ENCODE data around the gene GAS2. TPM values are rescaled to one million over a fixed set of nuclear protein-coding genes. Genes with fewer than 3 reads are reported as not detected.
"Not testable (repeated sequence)": the region's sequence is repeated elsewhere in the genome, so short reads cannot be mapped to it uniquely, and the experiment has no call there.

Gene GAS2
- total RNA-seq = 1 to 10 TPM; 1.9 to 2.4 TPM

GRCh38 chr11:22666325-22666687, at the start of gene GAS2:
Gene GAS2 (plus strand): TSS chr11:22666611. CDS start chr11:22674870, 8,259 bp downstream.
- DNase-seq = no peak
- POLR2A ChIA-PET = no interaction called here
- Mint-ChIP-seq H3K4me3 (peak within 1 kb of the TSS; percentile 83), H3K9me3 (no peaks in the 10 kb centered on the region), H3K27me3 (peaks cover 61% of the 10 kb centered on the region), H3K4me1 (peaks cover 10% of the 10 kb centered on the region), H3K27ac (no peak within 1 kb of the TSS), H3K36me3 (no peaks in the 10 kb centered on the region)
- no peak for ATAC-seq (ENCODE audit: low read depth)

- Mint-ChIP-seq H3K4me3 (no peak overlapping the region), H3K9me3 (peaks cover 5% of the 10 kb centered on the region), H3K36me3 (peaks cover 25% of the 10 kb centered on the region), H3K27ac (no peak overlapping the region), H3K27me3 (no peaks in the 10 kb centered on the region), H3K4me1 (peaks cover 3% of the 10 kb centered on the region)
- POLR2A ChIA-PET = no interaction called here
- DNase-seq (no peak), ATAC-seq (ENCODE audit: low read depth) (no peak)
Measured at GRCh38 chr11:22617868-22618267, 48.5 kb upstream of the GAS2 start.

GRCh38 chr11:22624742-22625447, 41.5 kb upstream of the GAS2 start:
- Mint-ChIP-seq H3K4me3 (peak overlapping the region; percentile 94), H3K4me1 (peaks cover 22% of the 10 kb centered on the region), H3K9me3 (peaks cover under 1% of the 10 kb centered on the region), H3K27ac (peak overlapping the region; percentile 97), H3K27me3 (no peaks in the 10 kb centered on the region), H3K36me3 (peaks cover 23% of the 10 kb centered on the region)
- POLR2A ChIA-PET = interaction anchor here (1.2 to 1.4 kb wide), 4 partner anchors 10 to 204 kb away, joined by 3 to 8 read pairs (median 3); no protein-coding TSS in a partner anchor
- DNase-seq (no peak), ATAC-seq (ENCODE audit: low read depth) (peak; percentile 44)

GRCh38 chr11:22625448-22626287, 40.7 kb upstream of the GAS2 start, which contains the start of gene FANCF:
Gene FANCF (minus strand): TSS chr11:22625823. CDS start chr11:22625810, 13 bp downstream.
- ATAC-seq (ENCODE audit: low read depth) (peak; percentile 94), DNase-seq (peak; percentile 83)
- no peaks in the 10 kb centered on the region for H3K9me3 Mint-ChIP-seq
- peaks cover 22% of the 10 kb centered on the region for H3K4me1 Mint-ChIP-seq
- H3K36me3 Mint-ChIP-seq = peaks cover 18% of the 10 kb centered on the region
- POLR2A ChIA-PET = interaction anchor here (0.6 to 1.4 kb wide), 6 partner anchors 9 to 203 kb away, joined by 3 to 8 read pairs (median 3); no protein-coding TSS in a partner anchor
- H3K27ac Mint-ChIP-seq = peak within 1 kb of the TSS; percentile 97
- no peaks in the 10 kb centered on the region for H3K27me3 Mint-ChIP-seq
- peak within 1 kb of the TSS; percentile 94 for H3K4me3 Mint-ChIP-seq

GRCh38 chr11:22626573-22627239, 39.7 kb upstream of the GAS2 start:
- DNase-seq (no peak), ATAC-seq (ENCODE audit: low read depth) (no peak)
- no peaks in the 10 kb centered on the region for H3K27me3 Mint-ChIP-seq
- peaks cover 13% of the 10 kb centered on the region for H3K36me3 Mint-ChIP-seq
- POLR2A ChIA-PET = interaction anchor here (0.6 to 0.9 kb wide), 3 partner anchors 8 to 12 kb away, joined by 3 to 6 read pairs (median 4); no protein-coding TSS in a partner anchor
- H3K9me3 Mint-ChIP-seq = no peaks in the 10 kb centered on the region
- H3K27ac Mint-ChIP-seq = no peak overlapping the region
- H3K4me1 Mint-ChIP-seq = peaks cover 22% of the 10 kb centered on the region
- H3K4me3 Mint-ChIP-seq = peak overlapping the region; percentile 94

- no peak for DNase-seq
- Mint-ChIP-seq H3K9me3 (no peaks in the 10 kb centered on the region), H3K27ac (no peak overlapping the region), H3K27me3 (no peaks in the 10 kb centered on the region), H3K4me3 (no peak overlapping the region), H3K4me1 (peaks cover 20% of the 10 kb centered on the region), H3K36me3 (peaks cover 8% of the 10 kb centered on the region)
- ATAC-seq (ENCODE audit: low read depth) = no peak
- POLR2A ChIA-PET = no interaction called here
Measured at GRCh38 chr11:22627421-22627820, 39.0 kb upstream of the GAS2 start.

GRCh38 chr11:22633354-22633902, 33.0 kb upstream of the GAS2 start:
- H3K36me3 Mint-ChIP-seq = peaks cover 3% of the 10 kb centered on the region
- no peak overlapping the region for H3K27ac Mint-ChIP-seq
- H3K9me3 Mint-ChIP-seq = no peaks in the 10 kb centered on the region
- H3K27me3 Mint-ChIP-seq = no peaks in the 10 kb centered on the region
- H3K4me1 Mint-ChIP-seq = peaks cover 2% of the 10 kb centered on the region
- ATAC-seq (ENCODE audit: low read depth) = no peak
- POLR2A ChIA-PET = no interaction called here
- H3K4me3 Mint-ChIP-seq = no peak overlapping the region
- DNase-seq = no peak

- Mint-ChIP-seq H3K4me1 (peaks cover 2% of the 10 kb centered on the region), H3K9me3 (no peaks in the 10 kb centered on the region), H3K4me3 (no peak overlapping the region), H3K27ac (no peak overlapping the region), H3K27me3 (no peaks in the 10 kb centered on the region), H3K36me3 (peaks cover 3% of the 10 kb centered on the region)
- POLR2A ChIA-PET = interaction anchor here (0.7 to 1.1 kb wide), 4 partner anchors 8 to 22 kb away, joined by 3 to 6 read pairs (median 4); partner anchors contain the start of gene FANCF
- peak; percentile 50 for ATAC-seq (ENCODE audit: low read depth)
- DNase-seq = no peak
Measured at GRCh38 chr11:22634897-22635629, 31.3 kb upstream of the GAS2 start.

GRCh38 chr11:22635689-22636088, 30.7 kb upstream of the GAS2 start:
- Mint-ChIP-seq H3K36me3 (peaks cover 3% of the 10 kb centered on the region), H3K27me3 (no peaks in the 10 kb centered on the region), H3K27ac (no peak overlapping the region), H3K4me1 (peaks cover 2% of the 10 kb centered on the region), H3K4me3 (no peak overlapping the region), H3K9me3 (no peaks in the 10 kb centered on the region)
- POLR2A ChIA-PET = interaction anchor here (0.8 to 1.1 kb wide), 3 partner anchors 9 to 22 kb away, joined by 3 to 6 read pairs (median 4); partner anchors contain the start of gene FANCF
- DNase-seq = no peak
- ATAC-seq (ENCODE audit: low read depth) = peak; percentile 65

GRCh38 chr11:22640862-22641261, 25.5 kb upstream of the GAS2 start:
- no peaks in the 10 kb centered on the region for H3K27me3 Mint-ChIP-seq
- DNase-seq = no peak
- H3K4me3 Mint-ChIP-seq = no peak overlapping the region
- no peaks in the 10 kb centered on the region for H3K9me3 Mint-ChIP-seq
- peaks cover 1% of the 10 kb centered on the region for H3K4me1 Mint-ChIP-seq
- no peak overlapping the region for H3K27ac Mint-ChIP-seq
- peaks cover 1% of the 10 kb centered on the region for H3K36me3 Mint-ChIP-seq
- ATAC-seq (ENCODE audit: low read depth) = no peak
- POLR2A ChIA-PET = no interaction called here

- POLR2A ChIA-PET = no interaction called here
- H3K27ac Mint-ChIP-seq = no peak overlapping the region
- no peaks in the 10 kb centered on the region for H3K9me3 Mint-ChIP-seq
- H3K4me1 Mint-ChIP-seq = peaks cover 1% of the 10 kb centered on the region
- no peak overlapping the region for H3K4me3 Mint-ChIP-seq
- H3K27me3 Mint-ChIP-seq = no peaks in the 10 kb centered on the region
- no peak for ATAC-seq (ENCODE audit: low read depth)
- no peaks in the 10 kb centered on the region for H3K36me3 Mint-ChIP-seq
- no peak for DNase-seq
Measured at GRCh38 chr11:22641559-22641958, 24.9 kb upstream of the GAS2 start.

GRCh38 chr11:22652346-22652745, 14.1 kb upstream of the GAS2 start:
- ATAC-seq (ENCODE audit: low read depth); H3K4me3 Mint-ChIP-seq; H3K27me3 Mint-ChIP-seq; H3K9me3 Mint-ChIP-seq; H3K4me1 Mint-ChIP-seq; DNase-seq; H3K36me3 Mint-ChIP-seq; POLR2A ChIA-PET; H3K27ac Mint-ChIP-seq: not testable (repeated sequence)
